KOPT-K1 (cell line): ENCODE data around the gene SPIN4.
"Not testable (repeated sequence)": the region's sequence is repeated elsewhere in the genome, so short reads cannot be mapped to it uniquely, and the experiment has no call there.

ENCODE experiments used
- H3K27ac ChIP-seq: fragments of 200-600 bp; sonication (generic); 2 replicates; pipeline ENCODE4 v1.5.1; 2016; ENCODE audit warnings: antibody characterized with exemption, mild to moderate bottlenecking, low read depth, low read length; ENCODE audit not compliant: poor library complexity, severe bottlenecking
- H3K36me3 ChIP-seq: fragments of 200-600 bp; sonication (generic); 2 replicates; pipeline ENCODE4 v1.5.1; 2017; ENCODE audit warnings: antibody characterized with exemption, mild to moderate bottlenecking, low read length, moderate library complexity; ENCODE audit not compliant: insufficient read depth
- H3K9me3 ChIP-seq: fragments of 200-600 bp; sonication (generic); 2 replicates; pipeline ENCODE4 v1.5.1; 2017; ENCODE audit warnings: antibody characterized with exemption, low read length, mild to moderate bottlenecking; ENCODE audit not compliant: insufficient read depth, poor library complexity, severe bottlenecking

SPIN4 gene

GRCh38 chrX:63350941-63351616 is at the start of gene SPIN4:
TSS of gene SPIN4 (minus strand) at chrX:63351332. CDS start at chrX:63350819, 513 bp downstream.
- H3K9me3 ChIP-seq, result no peaks in the 10 kb centered on the region
- peak within 1 kb of the TSS; percentile 74 for H3K27ac ChIP-seq
- no peaks in the 10 kb centered on the region for H3K36me3 ChIP-seq

GRCh38 chrX:63400340-63400739 is 49.2 kb upstream of the SPIN4 start:
- H3K9me3 ChIP-seq, result no peaks in the 10 kb centered on the region
- H3K36me3 ChIP-seq, result no peaks in the 10 kb centered on the region

GRCh38 chrX:63394872-63395271 is 43.7 kb upstream of the SPIN4 start:
- H3K36me3 ChIP-seq, result no peaks in the 10 kb centered on the region
- no peak overlapping the region for H3K27ac ChIP-seq
- H3K9me3 ChIP-seq, result no peaks in the 10 kb centered on the region

More at GRCh38 chrX:63400340-63400739, 49.2 kb upstream of the SPIN4 start:
- H3K27ac ChIP-seq, result no peak overlapping the region

GRCh38 chrX:63393094-63393493 is 42.0 kb upstream of the SPIN4 start:
- H3K27ac ChIP-seq, H3K36me3 ChIP-seq, H3K9me3 ChIP-seq: not testable (repeated sequence)

DNA sequence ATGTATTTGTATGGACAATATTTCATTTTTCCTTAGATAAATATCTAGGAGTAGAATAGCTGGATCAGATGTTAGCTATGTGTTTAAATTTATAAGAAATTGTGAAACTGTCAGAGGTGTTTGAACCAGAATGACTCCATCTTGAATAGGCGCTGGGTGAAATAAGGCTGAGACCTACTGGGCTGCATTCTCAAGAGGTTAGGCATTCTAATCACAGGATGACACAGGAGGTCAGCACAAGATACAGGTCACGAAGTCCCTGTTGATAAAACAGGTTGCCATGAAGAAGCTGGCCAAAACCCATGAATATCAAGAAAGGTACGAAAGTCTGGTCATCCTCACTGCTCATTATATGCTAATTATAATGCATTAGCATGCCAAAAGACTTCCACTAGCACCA is 36.3 kb upstream of the SPIN4 start:
- Histone ChIP-seq H3K36me3 (no peaks in the 10 kb centered on the region), H3K27ac (no peak overlapping the region), H3K9me3 (no peaks in the 10 kb centered on the region)

DNA sequence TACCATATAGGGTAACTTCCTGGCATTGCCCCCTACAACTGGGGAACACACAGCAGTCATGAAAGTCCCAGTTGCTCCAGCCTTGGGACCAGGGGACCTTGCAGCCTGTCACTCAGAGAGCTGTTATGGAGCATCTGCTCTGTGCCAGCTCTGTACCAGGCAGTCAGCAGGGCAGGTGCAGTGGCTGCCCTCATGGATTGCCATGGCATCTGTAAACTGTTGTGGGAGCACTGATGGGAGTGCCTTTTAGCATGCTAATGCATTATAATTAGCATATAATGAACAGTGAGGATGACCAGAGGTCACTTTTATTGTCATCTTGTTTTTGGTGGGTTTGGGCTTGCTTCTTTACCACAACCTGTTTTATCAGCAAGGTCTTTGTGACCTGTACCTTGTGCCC is 33.1 kb upstream of the SPIN4 start:
- not testable (repeated sequence) for H3K9me3 ChIP-seq, H3K27ac ChIP-seq, H3K36me3 ChIP-seq

- not testable (repeated sequence) for H3K36me3 ChIP-seq, H3K9me3 ChIP-seq, H3K27ac ChIP-seq
Measured at GRCh38 chrX:63373012-63373411, 21.9 kb upstream of the SPIN4 start.

GRCh38 chrX:63367699-63368098 is 16.6 kb upstream of the SPIN4 start:
- H3K27ac ChIP-seq, H3K36me3 ChIP-seq: not testable (repeated sequence)
- peaks cover 18% of the 10 kb centered on the region for H3K9me3 ChIP-seq

GRCh38 chrX:63363788-63364187 is 12.7 kb upstream of the SPIN4 start:
- peaks cover 18% of the 10 kb centered on the region for H3K9me3 ChIP-seq
- no peak overlapping the region for H3K27ac ChIP-seq
- no peaks in the 10 kb centered on the region for H3K36me3 ChIP-seq

DNA sequence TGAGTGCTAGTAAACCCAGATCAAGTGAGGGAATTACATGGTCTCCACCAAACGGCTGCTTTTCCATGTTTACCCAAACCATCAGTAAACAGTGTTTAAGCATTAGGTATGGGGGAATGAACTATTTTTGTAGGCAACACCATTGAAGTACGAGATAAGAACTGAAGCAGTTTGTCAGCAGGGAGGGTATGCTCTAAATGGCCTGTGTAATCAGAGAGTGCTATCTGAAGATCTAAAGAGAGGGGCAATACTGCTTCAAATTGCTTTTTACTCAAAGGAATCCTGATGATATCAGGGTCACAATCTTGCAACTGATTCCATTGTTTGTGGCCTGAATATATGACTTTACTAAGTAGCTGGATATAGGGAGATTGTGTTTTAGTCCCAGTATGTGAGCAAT is 10.4 kb upstream of the SPIN4 start:
- Histone ChIP-seq H3K9me3 (peaks cover 18% of the 10 kb centered on the region), H3K36me3 (no peaks in the 10 kb centered on the region), H3K27ac (no peak overlapping the region)

DNA sequence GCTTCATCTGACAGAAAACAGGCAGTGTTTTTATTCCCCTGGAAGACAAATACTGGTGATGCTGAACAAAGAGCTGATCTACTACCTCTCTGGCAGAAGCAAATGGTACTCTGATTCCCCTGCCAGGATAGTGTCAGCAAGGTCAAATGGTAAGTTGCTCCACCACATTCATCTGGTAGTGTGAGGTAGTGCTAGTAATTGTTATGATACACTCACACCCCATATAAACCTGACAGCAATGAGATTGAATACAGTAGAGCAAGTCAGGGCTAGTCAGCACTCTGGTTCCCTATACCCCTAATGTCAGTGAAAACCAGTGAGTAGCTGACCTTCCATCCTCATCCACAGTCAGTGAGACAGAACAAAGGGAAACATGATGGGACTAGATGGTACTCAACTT is 3.4 kb upstream of the SPIN4 start:
- Histone ChIP-seq H3K9me3 (no peaks in the 10 kb centered on the region), H3K27ac (no peak overlapping the region), H3K36me3 (no peaks in the 10 kb centered on the region)

DNA sequence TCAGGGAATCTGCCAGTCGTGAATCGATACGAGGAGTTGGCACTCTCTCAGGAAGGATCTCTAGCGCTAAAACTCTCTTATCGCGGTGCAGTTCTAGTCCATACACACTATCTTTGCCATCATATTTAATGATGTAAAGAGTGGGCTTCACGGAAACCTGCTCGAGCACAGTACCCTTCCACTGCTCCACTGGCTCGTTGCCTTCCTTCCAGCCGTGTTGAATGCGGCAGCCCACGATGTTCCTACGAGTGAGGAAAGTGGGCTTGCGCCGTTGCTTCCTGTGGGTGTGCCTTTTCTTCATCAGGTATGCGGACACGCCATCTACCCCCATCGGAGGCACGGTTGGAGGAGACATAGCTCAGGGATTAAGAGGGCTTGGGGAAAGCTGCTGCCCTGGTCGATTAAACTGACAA is 661 bp downstream of the SPIN4 start:
- Histone ChIP-seq H3K36me3 (no peaks in the 10 kb centered on the region), H3K27ac (peak overlapping the region; percentile 74)

GRCh38 chrX:63349307-63349706 is 1.8 kb downstream of the SPIN4 start:
- Histone ChIP-seq H3K27ac (peak overlapping the region; percentile 8), H3K36me3 (no peaks in the 10 kb centered on the region)

More for the DNA sequence above, 661 bp downstream of the SPIN4 start:
- no peaks in the 10 kb centered on the region for H3K9me3 ChIP-seq

GRCh38 chrX:63330681-63331080 is 20.5 kb downstream of the SPIN4 start:
- H3K36me3 ChIP-seq, result no peaks in the 10 kb centered on the region; the same call in 1 of the 2 replicates
- H3K9me3 ChIP-seq, result no peaks in the 10 kb centered on the region
- no peak overlapping the region for H3K27ac ChIP-seq

More at GRCh38 chrX:63349307-63349706, 1.8 kb downstream of the SPIN4 start:
- H3K9me3 ChIP-seq, result no peaks in the 10 kb centered on the region

- Histone ChIP-seq H3K36me3 (no peaks in the 10 kb centered on the region; the same call in 1 of the 2 replicates), H3K9me3 (no peaks in the 10 kb centered on the region), H3K27ac (no peak overlapping the region)
Measured at GRCh38 chrX:63327788-63328187, 23.3 kb downstream of the SPIN4 start.

DNA sequence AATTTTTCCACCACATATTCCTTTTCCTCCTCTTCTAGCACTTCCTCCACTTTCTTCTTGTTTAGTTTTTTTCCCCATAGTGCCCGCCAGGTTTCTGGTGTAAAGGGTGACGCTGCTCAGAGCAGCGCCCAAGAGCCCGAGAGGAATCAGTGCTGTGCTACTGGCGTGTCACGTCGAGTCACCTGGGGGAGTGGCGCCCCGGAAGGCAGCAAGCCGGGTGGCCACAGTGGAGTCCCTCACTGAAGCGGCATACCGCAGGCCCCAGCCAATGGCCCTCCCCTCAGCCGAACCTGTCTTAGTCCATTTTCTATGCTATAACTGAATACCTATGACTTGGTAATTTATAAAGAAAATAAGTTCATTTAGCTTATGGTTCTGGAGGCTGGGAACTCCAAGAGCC is 51.5 kb downstream of the SPIN4 start:
- no peak overlapping the region for H3K27ac ChIP-seq
- no peaks in the 10 kb centered on the region for H3K9me3 ChIP-seq
- H3K36me3 ChIP-seq, result no peaks in the 10 kb centered on the region
